Mesothelial cell of epicardium (in vitro differentiated cells): ENCODE data around the gene FER1L5. TPM values are rescaled to one million over a fixed set of nuclear protein-coding genes. Genes with fewer than 3 reads are reported as not detected.

Experiments
- DNase-seq, 2 experiments: peaks; one replicate each; pipeline ENCODE4 v3.0.0; 2021; ENCODE audit warnings: low spot score in 2 of 2; ENCODE audit not compliant: unreplicated experiment in 2 of 2
- H3K27ac Mint-ChIP-seq: 2 replicates; pipeline ENCODE4 v1.8.0; 2021; ENCODE audit warnings: mixed read lengths
- H3K27me3 Mint-ChIP-seq: 2 replicates; pipeline ENCODE4 v1.8.0; 2021; ENCODE audit warnings: low read depth, mixed read lengths
- H3K36me3 Mint-ChIP-seq: 2 replicates; pipeline ENCODE4 v1.8.0; 2021; ENCODE audit warnings: mixed read lengths
- H3K4me1 Mint-ChIP-seq: 2 replicates; pipeline ENCODE4 v1.8.0; 2021; ENCODE audit warnings: mixed read lengths
- H3K4me3 Mint-ChIP-seq: 2 replicates; pipeline ENCODE4 v1.8.0; 2021; ENCODE audit warnings: mild to moderate bottlenecking, moderate library complexity, mixed read lengths
- H3K9me3 Mint-ChIP-seq: 2 replicates; pipeline ENCODE4 v1.8.0; 2021; ENCODE audit warnings: mixed read lengths
- CTCF ChIP-seq: fragments of 200-600 bp; sonication (generic); IDR thresholded peaks from one replicate; pipeline ENCODE4 v1.5.0; 2021; ENCODE audit warnings: antibody characterized with exemption; ENCODE audit not compliant: unreplicated experiment
- total RNA-seq: library from RNA; stranded (reverse); gene quantifications from 3 replicates; pipeline ENCODE4 v1.2.1, GENCODE V29; 2021

FER1L5 gene
- 0.91 to 1.4 TPM (median 1.1 TPM) in 3 replicates for total RNA-seq

DNA sequence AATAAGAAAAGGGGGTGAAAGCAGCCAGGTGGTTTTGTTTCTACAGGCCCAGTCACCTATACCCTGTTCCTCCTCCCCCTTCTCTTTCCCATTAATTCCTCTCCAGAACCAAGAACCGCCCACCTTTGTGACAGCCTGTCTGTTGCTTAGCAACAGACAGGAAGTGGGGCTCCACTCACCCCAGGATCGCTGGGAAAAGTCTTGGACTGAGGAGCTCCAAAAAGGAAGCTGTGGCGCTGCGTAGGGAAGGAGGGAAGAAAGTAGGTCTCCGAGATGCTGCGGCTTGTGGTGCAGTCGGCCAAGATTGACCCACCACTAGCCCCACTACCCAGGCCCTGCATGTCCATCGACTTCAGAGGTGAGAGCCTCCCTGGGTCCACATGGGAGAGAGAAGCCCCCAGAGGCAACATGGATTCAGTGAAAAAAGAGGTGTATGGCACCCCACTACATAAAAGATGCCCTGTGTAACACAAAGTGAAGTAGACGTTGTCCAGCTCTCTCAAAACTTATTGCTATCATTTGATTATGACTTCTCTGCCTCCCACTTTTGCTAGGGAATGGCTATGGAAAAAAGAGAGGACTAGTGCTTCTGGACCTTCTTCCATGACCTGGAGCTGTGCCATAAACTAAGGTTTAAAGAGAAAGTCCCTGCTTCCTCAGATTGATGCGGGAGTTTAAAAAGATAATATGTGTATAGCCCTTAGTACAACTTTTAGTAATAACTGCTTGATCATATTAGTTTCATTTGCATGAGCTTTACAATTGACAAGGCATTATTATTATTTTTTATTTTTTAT is at the start of gene FER1L5:
TSS of gene FER1L5 (plus strand) at position 201 of the 797 bp plus-strand sequence. CDS start at position 274, 73 bp downstream.
- no peak for TF ChIP-seq CTCF
- H3K36me3 Mint-ChIP-seq = no peaks in the 10 kb centered on the region
- H3K9me3 Mint-ChIP-seq = no peaks in the 10 kb centered on the region
- no peak for DNase-seq
- peaks cover 6% of the 10 kb centered on the region for H3K4me1 Mint-ChIP-seq
- peak within 1 kb of the TSS; percentile 56 for H3K4me3 Mint-ChIP-seq
- H3K27me3 Mint-ChIP-seq = no peaks in the 10 kb centered on the region
- H3K27ac Mint-ChIP-seq = no peak within 1 kb of the TSS

DNA sequence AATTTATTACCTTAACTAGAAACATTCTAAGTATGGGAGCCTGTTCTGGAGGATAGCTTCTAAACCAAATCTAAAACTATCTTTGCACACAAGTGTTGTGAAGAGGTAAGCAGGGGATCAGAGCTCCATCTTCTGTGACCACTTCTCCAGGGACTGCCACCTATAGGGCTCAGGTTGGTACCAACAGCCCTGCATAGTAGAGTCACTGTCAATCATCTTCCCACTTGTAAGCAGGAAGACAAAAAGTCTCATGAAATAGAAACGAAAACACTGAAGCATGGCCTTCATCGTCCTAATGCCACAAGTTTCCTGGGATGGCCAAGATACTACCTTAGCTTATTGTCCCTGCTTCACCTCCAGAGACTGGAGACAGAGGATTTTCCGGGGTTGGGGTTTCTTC is 48.3 kb upstream of the FER1L5 start:
- H3K4me3 Mint-ChIP-seq = no peak overlapping the region
- peaks cover 60% of the 10 kb centered on the region for H3K36me3 Mint-ChIP-seq
- no peaks in the 10 kb centered on the region for H3K27me3 Mint-ChIP-seq
- no peak for DNase-seq
- H3K4me1 Mint-ChIP-seq = no peaks in the 10 kb centered on the region
- H3K27ac Mint-ChIP-seq = no peak overlapping the region
- TF ChIP-seq CTCF = no peak
- peaks cover 5% of the 10 kb centered on the region for H3K9me3 Mint-ChIP-seq

DNA sequence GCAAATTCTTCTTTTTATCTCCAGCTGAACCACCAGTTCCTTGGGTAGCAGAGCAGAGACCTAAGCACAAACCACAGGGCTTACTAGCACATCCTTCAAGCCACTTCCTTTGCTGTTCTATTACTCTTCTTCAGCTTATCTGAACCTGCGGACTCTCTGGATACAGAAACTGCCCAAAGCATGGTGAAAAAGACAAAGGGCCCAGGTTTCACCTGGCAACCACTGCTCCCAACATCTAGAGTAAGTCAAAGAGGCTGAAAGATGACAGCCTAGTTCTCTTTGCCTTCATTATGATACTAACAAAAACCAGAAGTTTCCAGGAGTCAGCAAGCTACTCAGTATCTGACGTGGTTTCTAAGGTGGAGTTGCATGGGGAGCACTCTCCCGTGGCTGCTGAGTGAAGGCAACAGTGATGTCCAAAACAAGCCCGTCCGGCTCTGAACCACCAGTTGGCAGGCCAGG is 47.8 kb upstream of the FER1L5 start:
- no peaks in the 10 kb centered on the region for H3K27me3 Mint-ChIP-seq
- peaks cover 5% of the 10 kb centered on the region for H3K9me3 Mint-ChIP-seq
- no peak for TF ChIP-seq CTCF
- peaks cover 57% of the 10 kb centered on the region for H3K36me3 Mint-ChIP-seq
- H3K4me3 Mint-ChIP-seq = no peak overlapping the region
- no peak overlapping the region for H3K27ac Mint-ChIP-seq
- H3K4me1 Mint-ChIP-seq = no peaks in the 10 kb centered on the region
- no peak for DNase-seq

- DNase-seq = no peak
- Mint-ChIP-seq H3K9me3 (peaks cover 5% of the 10 kb centered on the region), H3K27ac (no peak overlapping the region), H3K27me3 (no peaks in the 10 kb centered on the region), H3K4me1 (no peaks in the 10 kb centered on the region), H3K36me3 (peaks cover 63% of the 10 kb centered on the region), H3K4me3 (no peak overlapping the region)
- TF ChIP-seq CTCF = no peak
These were observed 46.0 kb upstream of the FER1L5 start for GRCh38 chr2:96596596-96596995.

DNA sequence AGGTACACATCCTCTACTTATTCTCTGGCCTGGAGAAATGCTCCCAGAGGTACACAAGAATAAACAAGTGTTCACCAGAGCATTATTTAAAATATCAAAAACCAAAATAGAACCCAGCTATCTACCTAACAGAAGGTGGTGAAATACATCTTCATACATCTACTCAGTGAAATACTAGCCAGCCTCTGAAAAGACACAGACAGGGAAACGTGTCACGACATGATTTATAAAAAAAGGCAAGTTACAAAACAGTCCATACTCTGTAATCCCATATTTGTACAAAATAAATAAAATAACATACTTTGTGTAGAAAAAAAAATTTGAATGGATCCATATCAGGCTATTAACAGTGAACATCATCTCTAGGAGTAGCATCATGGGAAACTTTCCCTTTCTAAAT is 42.6 kb upstream of the FER1L5 start:
- no peak for DNase-seq

More for the DNA sequence above, 42.6 kb upstream of the FER1L5 start:
- Mint-ChIP-seq H3K4me1 (no peaks in the 10 kb centered on the region), H3K36me3 (peaks cover 48% of the 10 kb centered on the region), H3K4me3 (no peak overlapping the region), H3K27me3 (no peaks in the 10 kb centered on the region), H3K27ac (no peak overlapping the region), H3K9me3 (no peaks in the 10 kb centered on the region)
- TF ChIP-seq CTCF = no peak
